ENCODE data around the gene RPS6KA2.

DNA sequence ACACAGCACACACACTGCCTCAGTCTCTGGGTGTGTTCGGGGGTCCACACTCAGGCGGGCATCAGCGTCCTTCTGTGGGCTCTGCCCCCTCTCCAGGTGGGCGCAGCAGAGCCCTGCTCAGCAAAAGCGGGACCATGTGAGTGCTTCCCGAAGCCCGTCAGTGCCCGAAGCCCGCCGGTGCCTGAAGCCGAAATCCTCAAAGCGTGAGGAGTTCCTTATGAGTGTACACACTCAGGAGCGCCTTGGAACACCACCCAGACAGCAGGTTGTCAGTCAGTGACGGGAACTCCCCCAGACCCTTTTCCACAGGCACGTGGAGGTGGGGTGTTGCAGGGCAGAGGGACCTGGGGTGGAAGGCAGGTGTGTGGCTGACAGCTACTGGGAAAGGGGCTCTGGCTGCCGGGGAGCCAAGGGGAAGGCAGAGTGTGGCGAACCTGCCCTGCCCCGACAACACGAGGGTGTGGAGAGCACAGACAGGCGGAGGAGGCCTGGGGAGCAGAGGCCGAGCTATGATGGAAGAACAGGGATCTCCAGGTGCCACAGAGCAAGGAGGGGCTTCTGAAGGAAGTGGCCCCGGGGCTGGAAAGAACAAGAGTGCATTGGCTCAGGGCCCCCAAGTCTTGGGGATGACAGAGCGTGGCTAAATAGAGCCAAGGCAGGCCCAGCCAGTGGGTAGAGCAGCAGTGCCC lies 128.2 kb downstream of the RPS6KA2 start:
- TF ChIP-seq, protein P1, sequence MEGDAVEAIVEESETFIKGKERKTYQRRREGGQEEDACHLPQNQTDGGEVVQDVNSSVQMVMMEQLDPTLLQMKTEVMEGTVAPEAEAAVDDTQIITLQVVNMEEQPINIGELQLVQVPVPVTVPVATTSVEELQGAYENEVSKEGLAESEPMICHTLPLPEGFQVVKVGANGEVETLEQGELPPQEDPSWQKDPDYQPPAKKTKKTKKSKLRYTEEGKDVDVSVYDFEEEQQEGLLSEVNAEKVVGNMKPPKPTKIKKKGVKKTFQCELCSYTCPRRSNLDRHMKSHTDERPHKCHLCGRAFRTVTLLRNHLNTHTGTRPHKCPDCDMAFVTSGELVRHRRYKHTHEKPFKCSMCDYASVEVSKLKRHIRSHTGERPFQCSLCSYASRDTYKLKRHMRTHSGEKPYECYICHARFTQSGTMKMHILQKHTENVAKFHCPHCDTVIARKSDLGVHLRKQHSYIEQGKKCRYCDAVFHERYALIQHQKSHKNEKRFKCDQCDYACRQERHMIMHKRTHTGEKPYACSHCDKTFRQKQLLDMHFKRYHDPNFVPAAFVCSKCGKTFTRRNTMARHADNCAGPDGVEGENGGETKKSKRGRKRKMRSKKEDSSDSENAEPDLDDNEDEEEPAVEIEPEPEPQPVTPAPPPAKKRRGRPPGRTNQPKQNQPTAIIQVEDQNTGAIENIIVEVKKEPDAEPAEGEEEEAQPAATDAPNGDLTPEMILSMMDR (optimal IDR thresholded peaks at IDR 0.05 in 1 of 3, IDR thresholded peaks at IDR 0.05 in 1 of 3, conservative IDR thresholded peaks at IDR 0.05 in 1 of 3; ENCODE audit: extremely low read depth in 1 of 3, insufficient read depth in 2 of 3, low read length in 3 of 3): no peak
- TF ChIP-seq EZH2 (IDR thresholded peaks at IDR 0.05; ENCODE audit: low read length): no peak
